Measurements from ENCODE around the gene SMARCC2. TPM values are rescaled to one million over a fixed set of nuclear protein-coding genes. Genes with fewer than 3 reads are reported as not detected.
A peak's percentile ranks its signal among the peaks of the same experiment; 100 is the strongest.

Gene SMARCC2
- total and polyA plus RNA-seq, 2 of the 13 experiments (the other 11 are each of a cell fraction or from before 2014, with no cell fraction given) = 21.3 to 24.1 TPM

GRCh38 chr12:56117778-56118687, 71.2 kb downstream of the SMARCC2 start, which contains the start of gene ZC3H10 (continued):
- peak; percentile 99 for TF ChIP-seq SAP130 (CRISPR knock-in tag; IDR thresholded peaks at IDR 0.05; ENCODE audit: low read depth)
- TF ChIP-seq ZNF512 (CRISPR knock-in tag; IDR thresholded peaks at IDR 0.05) = no peak
- peak; percentile 32; the same call in 1 of the 2 replicates for TF ChIP-seq ZFP41 (CRISPR knock-in tag; IDR thresholded peaks at IDR 0.05; ENCODE audit: borderline replicate concordance)
- TF ChIP-seq ZBTB38 (CRISPR knock-in tag; IDR thresholded peaks at IDR 0.05) = peak; percentile 84
- no peak for TF ChIP-seq MAFF (IDR thresholded peaks at IDR 0.05; ENCODE audit: low read depth, low read length)
- no peak for TF ChIP-seq KDM6A (CRISPR knock-in tag; IDR thresholded peaks at IDR 0.05; ENCODE audit: low read depth)
- TF ChIP-seq GRHL1 (CRISPR knock-in tag; conservative IDR thresholded peaks at IDR 0.05) = no peak
- TF ChIP-seq ZNF724P (CRISPR knock-in tag; IDR thresholded peaks at IDR 0.05; ENCODE audit: borderline replicate concordance) = peak; percentile 82
- no peak; the same call in 1 of the 2 replicates for TF ChIP-seq ZNF230 (CRISPR knock-in tag; IDR thresholded peaks at IDR 0.05)
- no peak for TF ChIP-seq ATF5 (CRISPR knock-in tag; IDR thresholded peaks at IDR 0.05; ENCODE audit: low read depth)
- peak; percentile 83 for TF ChIP-seq RXRB (CRISPR knock-in tag; IDR thresholded peaks at IDR 0.05; ENCODE audit: borderline replicate concordance)
- 0 out of 2 replicates have a peak, but pooled peaks have one; percentile 61 for TF ChIP-seq ZNF451 (CRISPR knock-in tag; IDR thresholded peaks at IDR 0.05)
- peak; percentile 99 for TF ChIP-seq CREB1 (IDR thresholded peaks at IDR 0.05)
- peak; percentile 93 for TF ChIP-seq CREB1 (CRISPR knock-in tag; IDR thresholded peaks at IDR 0.05)
- peak; percentile 96 for TF ChIP-seq REPIN1 (CRISPR knock-in tag; IDR thresholded peaks at IDR 0.05; ENCODE audit: borderline replicate concordance, low read depth)
- peak; percentile 31; the same call in 1 of the 2 replicates for TF ChIP-seq STAG1 (CRISPR knock-in tag; IDR thresholded peaks at IDR 0.05)
- peak; percentile 92 for TF ChIP-seq HMGXB3 (CRISPR knock-in tag; IDR thresholded peaks at IDR 0.05; ENCODE audit: borderline replicate concordance)
- 0 out of 2 replicates have a peak, but pooled peaks have one; percentile 60 for TF ChIP-seq RBAK (CRISPR knock-in tag; IDR thresholded peaks at IDR 0.05)
- TF ChIP-seq GATAD1 (CRISPR knock-in tag; IDR thresholded peaks at IDR 0.05) = peak; percentile 96
